Stimulated activated naive CD8-positive, alpha-beta T cell treated with anti-CD3 and anti-CD28 coated beads, Interleukin-15, Interleukin-2, amounts not matched to agents 100 ng/mL and 50 ng/mL, for 24 hours (primary cell): ENCODE data around the gene KIAA0825.
"Not testable (repeated sequence)": the region's sequence is repeated elsewhere in the genome, so short reads cannot be mapped to it uniquely, and the experiment has no call there.

Experiments
- H3K27ac Mint-ChIP-seq: one replicate; pipeline ENCODE4 v1.8.0; 2021; ENCODE audit warnings: mild to moderate bottlenecking, mixed read lengths
- H3K27me3 Mint-ChIP-seq: one replicate; pipeline ENCODE4 v1.8.0; 2021; ENCODE audit warnings: mixed read lengths
- H3K36me3 Mint-ChIP-seq: one replicate; pipeline ENCODE4 v1.8.0; 2021; ENCODE audit warnings: low read depth, mixed read lengths
- H3K4me1 Mint-ChIP-seq: one replicate; pipeline ENCODE4 v1.8.0; 2021; ENCODE audit warnings: low read depth, mixed read lengths
- H3K4me3 Mint-ChIP-seq: one replicate; pipeline ENCODE4 v1.8.0; 2021; ENCODE audit warnings: mild to moderate bottlenecking, mixed read lengths
- H3K9me3 Mint-ChIP-seq: one replicate; pipeline ENCODE4 v1.8.0; 2021; ENCODE audit warnings: mixed read lengths

KIAA0825 gene

DNA sequence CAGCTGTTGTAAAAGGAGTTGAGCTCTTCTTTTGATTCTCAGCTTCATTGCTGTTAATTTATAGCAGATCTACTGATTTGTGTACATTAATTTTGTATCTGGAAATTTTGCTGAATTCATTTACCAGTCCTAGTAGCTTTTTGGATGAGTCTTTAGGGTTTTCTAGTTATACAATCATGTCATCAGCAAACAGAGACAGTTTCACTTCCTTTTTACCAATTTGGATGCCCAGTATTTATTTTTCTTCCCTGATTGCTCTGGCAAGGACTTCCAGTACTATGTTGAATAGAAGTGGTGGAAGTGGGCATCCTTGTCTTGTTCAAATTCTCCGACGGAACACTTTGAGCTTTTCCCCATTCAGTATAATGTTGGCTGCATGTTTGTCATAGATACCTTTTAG, 478.1 kb downstream of the KIAA0825 start:
- Mint-ChIP-seq H3K36me3 (no peaks in the 10 kb centered on the region), H3K4me1 (no peaks in the 10 kb centered on the region), H3K27me3 (peaks cover 18% of the 10 kb centered on the region), H3K4me3 (no peak overlapping the region), H3K27ac (no peak overlapping the region), H3K9me3 (peaks cover 18% of the 10 kb centered on the region)

- Mint-ChIP-seq H3K27ac (no peak overlapping the region), H3K36me3 (no peaks in the 10 kb centered on the region), H3K27me3 (peaks cover 5% of the 10 kb centered on the region), H3K4me3 (no peak overlapping the region), H3K9me3 (no peaks in the 10 kb centered on the region), H3K4me1 (no peaks in the 10 kb centered on the region)
These were observed 488.3 kb downstream of the KIAA0825 start for GRCh38 chr5:94130077-94130476.

DNA sequence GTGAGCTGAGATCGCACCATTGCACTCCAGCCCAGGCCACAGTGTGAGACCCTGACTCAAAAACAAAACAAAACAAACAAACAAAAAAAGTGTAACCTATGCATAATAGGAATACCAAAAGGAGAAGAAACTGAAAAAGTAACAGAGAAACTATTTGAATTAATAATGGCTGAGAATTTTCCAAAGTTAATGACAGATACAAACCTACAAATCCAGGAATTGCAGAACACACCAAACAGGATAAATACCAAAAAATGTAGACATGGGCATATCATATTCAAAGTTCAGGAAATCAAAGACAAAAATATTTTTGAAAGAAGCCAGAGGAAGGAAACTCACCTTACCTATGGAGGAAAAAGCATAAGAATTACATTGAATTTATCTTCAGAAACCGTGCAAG, 493.3 kb downstream of the KIAA0825 start:
- H3K27me3 Mint-ChIP-seq = peaks cover 22% of the 10 kb centered on the region
- H3K4me3 Mint-ChIP-seq = no peak overlapping the region
- no peak overlapping the region for H3K27ac Mint-ChIP-seq
- H3K4me1 Mint-ChIP-seq = no peaks in the 10 kb centered on the region
- no peaks in the 10 kb centered on the region for H3K36me3 Mint-ChIP-seq
- no peaks in the 10 kb centered on the region for H3K9me3 Mint-ChIP-seq

DNA sequence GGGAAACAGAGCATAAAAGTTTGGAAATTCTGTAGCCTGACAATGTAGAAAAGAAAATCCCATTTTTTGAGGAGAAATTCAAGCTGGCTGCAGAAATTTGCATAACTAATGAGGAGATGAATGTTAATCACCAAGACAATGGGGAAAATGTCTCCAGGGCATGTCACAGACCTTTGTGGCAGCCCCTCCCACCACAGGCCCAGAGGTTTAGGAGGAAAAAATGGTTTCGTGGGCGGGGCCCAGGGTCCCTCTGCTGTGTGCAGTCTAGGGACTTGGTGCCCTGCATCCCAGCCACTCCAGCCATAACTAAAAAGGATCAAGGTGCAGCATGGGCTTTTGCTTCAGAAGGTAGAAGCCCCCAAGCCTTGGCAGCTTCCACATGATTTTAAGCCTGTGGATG, 502.1 kb downstream of the KIAA0825 start:
- not testable (repeated sequence) for H3K27ac Mint-ChIP-seq, H3K4me3 Mint-ChIP-seq, H3K36me3 Mint-ChIP-seq, H3K4me1 Mint-ChIP-seq
- Mint-ChIP-seq H3K27me3 (peaks cover 21% of the 10 kb centered on the region), H3K9me3 (peaks cover 21% of the 10 kb centered on the region)

DNA sequence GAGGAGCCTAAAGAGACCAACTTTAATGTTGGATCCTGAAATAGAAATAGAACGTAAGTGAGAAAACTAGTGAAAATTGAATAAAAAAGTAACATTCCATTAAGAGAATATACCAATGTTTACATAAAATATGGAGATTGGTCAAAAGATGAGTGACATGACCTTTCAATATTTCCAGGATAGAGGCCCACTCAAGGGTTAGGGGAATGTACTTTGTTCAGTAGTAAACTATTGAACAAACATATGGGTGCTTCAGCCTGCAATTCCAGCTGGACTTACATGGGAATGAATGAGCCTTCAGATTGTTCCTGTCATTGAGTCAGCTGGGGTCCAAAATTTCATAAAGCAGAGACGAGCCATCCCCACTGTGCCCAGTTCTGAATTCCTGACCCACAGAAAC, 505.3 kb downstream of the KIAA0825 start:
- Mint-ChIP-seq H3K27me3 (peaks cover 9% of the 10 kb centered on the region), H3K4me1 (peaks cover 31% of the 10 kb centered on the region), H3K9me3 (peaks cover 21% of the 10 kb centered on the region), H3K27ac (no peak overlapping the region), H3K36me3 (peaks cover 7% of the 10 kb centered on the region), H3K4me3 (no peak overlapping the region)

GRCh38 chr5:94111209-94112004, 507.0 kb downstream of the KIAA0825 start:
- H3K27ac Mint-ChIP-seq = peak overlapping the region; percentile 92
- peaks cover 21% of the 10 kb centered on the region for H3K9me3 Mint-ChIP-seq
- peak overlapping the region; percentile 90 for H3K4me3 Mint-ChIP-seq
- H3K36me3 Mint-ChIP-seq = peaks cover 19% of the 10 kb centered on the region
- H3K27me3 Mint-ChIP-seq = peaks cover 9% of the 10 kb centered on the region
- peaks cover 31% of the 10 kb centered on the region for H3K4me1 Mint-ChIP-seq

- Mint-ChIP-seq H3K27ac (no peak overlapping the region), H3K4me1 (peaks cover 53% of the 10 kb centered on the region), H3K36me3 (peaks cover 60% of the 10 kb centered on the region), H3K27me3 (no peaks in the 10 kb centered on the region), H3K9me3 (peaks cover 22% of the 10 kb centered on the region), H3K4me3 (no peak overlapping the region)
These were observed 514.7 kb downstream of the KIAA0825 start for GRCh38 chr5:94103514-94104245.
